ENCODE results near the gene TAF11.
"Not testable (repeated sequence)": the region's sequence is repeated elsewhere in the genome, so short reads cannot be mapped to it uniquely, and the experiment has no call there.

The TAF11 gene

GRCh38 chr6:34887753-34888513 is at the start of gene TAF11:
Gene TAF11 (minus strand): TSS chr6:34888042. CDS start chr6:34887957, 85 bp downstream.
- Mint-ChIP-seq H3K4me1 (ENCODE audit: low read depth) (peaks cover 59% of the 10 kb centered on the region), H3K27me3 (no peaks in the 10 kb centered on the region), H3K4me3 (peak within 1 kb of the TSS; percentile 100), H3K36me3 (ENCODE audit: low read depth) (peaks cover 49% of the 10 kb centered on the region), H3K9me3 (peaks cover 7% of the 10 kb centered on the region), H3K27ac (peak within 1 kb of the TSS; percentile 100)
- intact Hi-C loops (cut with micrococcal nuclease) = loop anchor here (5.0 to 10.0 kb wide), 4 partner anchors 74 to 131 kb away; partner anchors contain the start of genes BLTP3A and SNRPC

GRCh38 chr6:34934516-34934915 is 46.7 kb upstream of the TAF11 start:
- Mint-ChIP-seq H3K36me3 (ENCODE audit: low read depth) (no peaks in the 10 kb centered on the region), H3K4me1 (ENCODE audit: low read depth) (peaks cover 44% of the 10 kb centered on the region), H3K4me3 (peak overlapping the region; percentile 34), H3K27ac (peak overlapping the region; percentile 81), H3K9me3 (no peaks in the 10 kb centered on the region), H3K27me3 (no peaks in the 10 kb centered on the region)
- intact Hi-C loops (cut with micrococcal nuclease) = no loop called here

GRCh38 chr6:34932202-34932601 is 44.4 kb upstream of the TAF11 start:
- peaks cover 39% of the 10 kb centered on the region for H3K4me1 Mint-ChIP-seq (ENCODE audit: low read depth)
- H3K9me3 Mint-ChIP-seq; H3K4me3 Mint-ChIP-seq; H3K36me3 Mint-ChIP-seq (ENCODE audit: low read depth); intact Hi-C loops (cut with micrococcal nuclease); H3K27me3 Mint-ChIP-seq; H3K27ac Mint-ChIP-seq: not testable (repeated sequence)

GRCh38 chr6:34930221-34930620 is 42.4 kb upstream of the TAF11 start:
- Mint-ChIP-seq H3K36me3 (ENCODE audit: low read depth) (no peaks in the 10 kb centered on the region), H3K9me3 (no peaks in the 10 kb centered on the region), H3K4me1 (ENCODE audit: low read depth) (peaks cover 39% of the 10 kb centered on the region), H3K4me3 (no peak overlapping the region), H3K27ac (peak overlapping the region; percentile 21), H3K27me3 (no peaks in the 10 kb centered on the region)
- intact Hi-C loops (cut with micrococcal nuclease) = no loop called here

GRCh38 chr6:34929241-34929978 is 41.6 kb upstream of the TAF11 start:
- H3K9me3 Mint-ChIP-seq = no peaks in the 10 kb centered on the region
- H3K4me1 Mint-ChIP-seq (ENCODE audit: low read depth) = peaks cover 31% of the 10 kb centered on the region
- H3K27ac Mint-ChIP-seq = no peak overlapping the region
- intact Hi-C loops (cut with micrococcal nuclease) = no loop called here
- H3K4me3 Mint-ChIP-seq = no peak overlapping the region
- H3K27me3 Mint-ChIP-seq = no peaks in the 10 kb centered on the region
- no peaks in the 10 kb centered on the region for H3K36me3 Mint-ChIP-seq (ENCODE audit: low read depth)

- H3K27me3 Mint-ChIP-seq = no peaks in the 10 kb centered on the region
- no peaks in the 10 kb centered on the region for H3K9me3 Mint-ChIP-seq
- no peak overlapping the region for H3K4me3 Mint-ChIP-seq
- intact Hi-C loops (cut with micrococcal nuclease) = no loop called here
- no peaks in the 10 kb centered on the region for H3K36me3 Mint-ChIP-seq (ENCODE audit: low read depth)
- H3K4me1 Mint-ChIP-seq (ENCODE audit: low read depth) = peaks cover 27% of the 10 kb centered on the region
- H3K27ac Mint-ChIP-seq = no peak overlapping the region
These were observed 40.9 kb upstream of the TAF11 start for GRCh38 chr6:34928695-34929094.

- Mint-ChIP-seq H3K4me3 (no peak overlapping the region), H3K4me1 (ENCODE audit: low read depth) (peaks cover 27% of the 10 kb centered on the region), H3K27ac (no peak overlapping the region), H3K9me3 (no peaks in the 10 kb centered on the region), H3K36me3 (ENCODE audit: low read depth) (no peaks in the 10 kb centered on the region), H3K27me3 (no peaks in the 10 kb centered on the region)
- intact Hi-C loops (cut with micrococcal nuclease) = no loop called here
These were observed 40.4 kb upstream of the TAF11 start for GRCh38 chr6:34928220-34928619.

GRCh38 chr6:34926655-34927054 is 38.8 kb upstream of the TAF11 start:
- Mint-ChIP-seq H3K4me3 (no peak overlapping the region), H3K27ac (no peak overlapping the region), H3K27me3 (no peaks in the 10 kb centered on the region), H3K36me3 (ENCODE audit: low read depth) (no peaks in the 10 kb centered on the region), H3K4me1 (ENCODE audit: low read depth) (peaks cover 27% of the 10 kb centered on the region), H3K9me3 (no peaks in the 10 kb centered on the region)
- intact Hi-C loops (cut with micrococcal nuclease) = no loop called here

- H3K36me3 Mint-ChIP-seq (ENCODE audit: low read depth) = no peaks in the 10 kb centered on the region
- intact Hi-C loops (cut with micrococcal nuclease) = no loop called here
- no peak overlapping the region for H3K27ac Mint-ChIP-seq
- no peaks in the 10 kb centered on the region for H3K9me3 Mint-ChIP-seq
- H3K27me3 Mint-ChIP-seq = no peaks in the 10 kb centered on the region
- peaks cover 20% of the 10 kb centered on the region for H3K4me1 Mint-ChIP-seq (ENCODE audit: low read depth)
- no peak overlapping the region for H3K4me3 Mint-ChIP-seq
These were observed 37.2 kb upstream of the TAF11 start for GRCh38 chr6:34924831-34925625.

- H3K4me1 Mint-ChIP-seq (ENCODE audit: low read depth) = peaks cover 13% of the 10 kb centered on the region
- no peaks in the 10 kb centered on the region for H3K27me3 Mint-ChIP-seq
- no peak overlapping the region for H3K27ac Mint-ChIP-seq
- H3K4me3 Mint-ChIP-seq = no peak overlapping the region
- intact Hi-C loops (cut with micrococcal nuclease) = no loop called here
- H3K36me3 Mint-ChIP-seq (ENCODE audit: low read depth) = peaks cover 7% of the 10 kb centered on the region
- H3K9me3 Mint-ChIP-seq = no peaks in the 10 kb centered on the region
These were observed 34.4 kb upstream of the TAF11 start for GRCh38 chr6:34922177-34922663.

- intact Hi-C loops (cut with micrococcal nuclease) = no loop called here
- H3K36me3 Mint-ChIP-seq (ENCODE audit: low read depth) = peaks cover 7% of the 10 kb centered on the region
- peaks cover 13% of the 10 kb centered on the region for H3K4me1 Mint-ChIP-seq (ENCODE audit: low read depth)
- no peaks in the 10 kb centered on the region for H3K27me3 Mint-ChIP-seq
- no peak overlapping the region for H3K27ac Mint-ChIP-seq
- no peaks in the 10 kb centered on the region for H3K9me3 Mint-ChIP-seq
- no peak overlapping the region for H3K4me3 Mint-ChIP-seq
These were observed 32.3 kb upstream of the TAF11 start for GRCh38 chr6:34920097-34920496.

GRCh38 chr6:34919651-34920050 is 31.8 kb upstream of the TAF11 start:
- intact Hi-C loops (cut with micrococcal nuclease) = no loop called here
- Mint-ChIP-seq H3K4me3 (no peak overlapping the region), H3K4me1 (ENCODE audit: low read depth) (peaks cover 13% of the 10 kb centered on the region), H3K27me3 (no peaks in the 10 kb centered on the region), H3K9me3 (no peaks in the 10 kb centered on the region), H3K36me3 (ENCODE audit: low read depth) (peaks cover 7% of the 10 kb centered on the region), H3K27ac (no peak overlapping the region)

GRCh38 chr6:34917626-34918285 is 29.9 kb upstream of the TAF11 start:
- Mint-ChIP-seq H3K27me3 (no peaks in the 10 kb centered on the region), H3K4me3 (no peak overlapping the region), H3K4me1 (ENCODE audit: low read depth) (peaks cover 17% of the 10 kb centered on the region), H3K9me3 (no peaks in the 10 kb centered on the region), H3K36me3 (ENCODE audit: low read depth) (peaks cover 7% of the 10 kb centered on the region), H3K27ac (peak overlapping the region; percentile 72)
- intact Hi-C loops (cut with micrococcal nuclease) = no loop called here

All from dendritic cell treated with granulocyte-macrophage colony-stimulating factor and Interleukin-4, amounts not matched to agents 40 ng/mL and 50 ng/mL, for 4 days (primary cell).